ENCODE results near the gene KRT7.

- TF ChIP-seq CTCF (IDR thresholded peaks at IDR 0.05; ENCODE audit: low read depth, low read length, missing input control) (no peak), JUND (IDR thresholded peaks at IDR 0.05) (no peak), REST (IDR thresholded peaks at IDR 0.05) (no peak), RAD21 (IDR thresholded peaks at IDR 0.05) (no peak), EGR1 (IDR thresholded peaks at IDR 0.05; ENCODE audit: low read depth in 2 of 2) (no peak), FOXA1 (IDR thresholded peaks at IDR 0.05) (no peak), YY1 (IDR thresholded peaks at IDR 0.05) (no peak), TAF1 (conservative IDR thresholded peaks at IDR 0.05) (no peak)
- TF ChIP-seq, protein P1, sequence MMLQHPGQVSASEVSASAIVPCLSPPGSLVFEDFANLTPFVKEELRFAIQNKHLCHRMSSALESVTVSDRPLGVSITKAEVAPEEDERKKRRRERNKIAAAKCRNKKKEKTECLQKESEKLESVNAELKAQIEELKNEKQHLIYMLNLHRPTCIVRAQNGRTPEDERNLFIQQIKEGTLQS (IDR thresholded peaks at IDR 0.05): no peak
Observed at GRCh38 chr12:52184813-52185212, 48.2 kb upstream of the KRT7 start.

Data from liver (tissue), 3 donors.